ENCODE data around the gene CHRNA4.

DNA sequence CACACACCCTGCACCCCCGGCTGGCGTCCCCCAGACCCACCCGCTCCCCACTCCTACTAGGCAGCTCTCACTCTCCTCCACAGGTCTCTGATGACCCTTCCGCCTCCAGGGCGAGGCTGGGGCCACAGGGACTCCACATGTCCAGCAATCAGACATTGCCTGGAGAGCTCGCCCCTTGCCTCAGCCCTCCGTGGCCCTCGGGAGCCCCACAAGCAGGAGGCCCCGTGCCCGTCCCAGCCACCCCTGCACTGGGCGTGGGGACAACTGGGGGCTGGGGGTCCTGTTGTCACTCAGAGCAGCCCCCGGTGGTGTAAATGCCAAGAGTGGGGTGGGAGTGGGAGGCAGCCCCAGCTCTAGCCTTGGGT is 66.6 kb downstream of the CHRNA4 start:
- TF ChIP-seq SP1 (IDR thresholded peaks at IDR 0.05): no peak
- TF ChIP-seq SUZ12 (IDR thresholded peaks at IDR 0.05): no peak
- no peak for TF ChIP-seq TARDBP (IDR thresholded peaks at IDR 0.05)
- TF ChIP-seq BHLHE40 (IDR thresholded peaks at IDR 0.05; ENCODE audit: borderline replicate concordance): no peak
- no peak for TF ChIP-seq NFRKB (IDR thresholded peaks at IDR 0.05)
- no peak for TF ChIP-seq ZNF384 (IDR thresholded peaks at IDR 0.05)
- TF ChIP-seq FOXM1 (IDR thresholded peaks at IDR 0.05; ENCODE audit: borderline replicate concordance): no peak
- no peak for TF ChIP-seq ARNT (IDR thresholded peaks at IDR 0.05)
- no peak for TF ChIP-seq FOXA1 (IDR thresholded peaks at IDR 0.05)
- TF ChIP-seq, protein P1, sequence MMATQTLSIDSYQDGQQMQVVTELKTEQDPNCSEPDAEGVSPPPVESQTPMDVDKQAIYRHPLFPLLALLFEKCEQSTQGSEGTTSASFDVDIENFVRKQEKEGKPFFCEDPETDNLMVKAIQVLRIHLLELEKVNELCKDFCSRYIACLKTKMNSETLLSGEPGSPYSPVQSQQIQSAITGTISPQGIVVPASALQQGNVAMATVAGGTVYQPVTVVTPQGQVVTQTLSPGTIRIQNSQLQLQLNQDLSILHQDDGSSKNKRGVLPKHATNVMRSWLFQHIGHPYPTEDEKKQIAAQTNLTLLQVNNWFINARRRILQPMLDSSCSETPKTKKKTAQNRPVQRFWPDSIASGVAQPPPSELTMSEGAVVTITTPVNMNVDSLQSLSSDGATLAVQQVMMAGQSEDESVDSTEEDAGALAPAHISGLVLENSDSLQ (IDR thresholded peaks at IDR 0.05): no peak
- TF ChIP-seq L3MBTL2 (conservative IDR thresholded peaks at IDR 0.05): no peak
- no peak for TF ChIP-seq LEF1 (IDR thresholded peaks at IDR 0.05; ENCODE audit: borderline replicate concordance)
- TF ChIP-seq CTBP1 (IDR thresholded peaks at IDR 0.05; ENCODE audit: borderline replicate concordance): no peak
